ENCODE data around the gene IMPACT. TPM values are rescaled to one million over a fixed set of nuclear protein-coding genes. Genes with fewer than 3 reads are reported as not detected.

IMPACT gene
- total RNA-seq, 1 donor from 2014 or later = 32.3 TPM

- Histone ChIP-seq H3K27me3 (ENCODE audit: insufficient read depth, low read length) (no peaks in the 10 kb centered on the region), H4K20me1 (ENCODE audit: insufficient read depth, low read length) (no peaks in the 10 kb centered on the region), H2AFZ (ENCODE audit: low read depth, low read length) (no peak overlapping the region), H3K9me3 (ENCODE audit: insufficient read depth, low read depth, low read length) (no peaks in the 10 kb centered on the region), H3K36me3 (ENCODE audit: insufficient read depth, low read length) (no peaks in the 10 kb centered on the region), H3K4me3 (ENCODE audit: insufficient read depth, low read depth, low read length) (no peak overlapping the region), H3K27ac (ENCODE audit: low read depth, low read length) (no peak overlapping the region), H3K4me2 (ENCODE audit: low read length) (no peak overlapping the region), H3K79me2 (ENCODE audit: insufficient read depth, low read length) (no peaks in the 10 kb centered on the region), H3K9ac (ENCODE audit: low read length) (no peak overlapping the region), H3K4me1 (ENCODE audit: insufficient read depth, low read length) (no peaks in the 10 kb centered on the region)
- H3K27ac Mint-ChIP-seq (ENCODE audit: unreplicated experiment) = no peak overlapping the region
- H3K4me1 Mint-ChIP-seq (ENCODE audit: low read depth, unreplicated experiment) = peaks cover 3% of the 10 kb centered on the region
- H3K36me3 Mint-ChIP-seq (ENCODE audit: low read depth, unreplicated experiment) = peaks cover 5% of the 10 kb centered on the region
- TF ChIP-seq EZH2 (IDR thresholded peaks at IDR 0.05; ENCODE audit: insufficient read depth, low read length) = no peak
- TF ChIP-seq CTCF (IDR thresholded peaks at IDR 0.05; ENCODE audit: insufficient read depth, low read depth, low read length) = no peak
- H3K27me3 Mint-ChIP-seq (ENCODE audit: low read depth, unreplicated experiment) = no peaks in the 10 kb centered on the region
- no peak for DNase-seq (ENCODE audit: low read depth)
- H3K4me3 Mint-ChIP-seq (ENCODE audit: unreplicated experiment) = no peak overlapping the region
- no peaks in the 10 kb centered on the region for H3K9me3 Mint-ChIP-seq (ENCODE audit: unreplicated experiment)
- no peak for FAIRE-seq
Measured at GRCh38 chr18:24380163-24380747, 46.2 kb upstream of the IMPACT start.

- H3K4me1 ChIP-seq (ENCODE audit: insufficient read depth, low read length) = no peaks in the 10 kb centered on the region
Measured at GRCh38 chr18:24381126-24381525, 45.3 kb upstream of the IMPACT start.

GRCh38 chr18:24386681-24387080 lies 39.8 kb upstream of the IMPACT start:
- H3K4me1 Mint-ChIP-seq (ENCODE audit: low read depth, unreplicated experiment) = no peaks in the 10 kb centered on the region
- no peaks in the 10 kb centered on the region for H3K36me3 Mint-ChIP-seq (ENCODE audit: low read depth, unreplicated experiment)
- Histone ChIP-seq H4K20me1 (ENCODE audit: insufficient read depth, low read length) (no peaks in the 10 kb centered on the region), H3K27me3 (ENCODE audit: insufficient read depth, low read length) (no peaks in the 10 kb centered on the region), H3K79me2 (ENCODE audit: insufficient read depth, low read length) (no peaks in the 10 kb centered on the region), H3K9me3 (ENCODE audit: insufficient read depth, low read depth, low read length) (no peaks in the 10 kb centered on the region), H3K9ac (ENCODE audit: low read length) (no peak overlapping the region), H3K4me2 (ENCODE audit: low read length) (no peak overlapping the region), H3K27ac (ENCODE audit: low read depth, low read length) (no peak overlapping the region), H3K4me1 (ENCODE audit: insufficient read depth, low read length) (no peaks in the 10 kb centered on the region), H2AFZ (ENCODE audit: low read depth, low read length) (no peak overlapping the region), H3K36me3 (ENCODE audit: insufficient read depth, low read length) (no peaks in the 10 kb centered on the region), H3K4me3 (ENCODE audit: insufficient read depth, low read depth, low read length) (no peak overlapping the region)
- FAIRE-seq = no peak
- H3K4me3 Mint-ChIP-seq (ENCODE audit: unreplicated experiment) = no peak overlapping the region
- peaks cover 2% of the 10 kb centered on the region for H3K9me3 Mint-ChIP-seq (ENCODE audit: unreplicated experiment)
- TF ChIP-seq EZH2 (IDR thresholded peaks at IDR 0.05; ENCODE audit: insufficient read depth, low read length) = no peak
- no peak for TF ChIP-seq CTCF (IDR thresholded peaks at IDR 0.05; ENCODE audit: insufficient read depth, low read depth, low read length)
- no peak overlapping the region for H3K27ac Mint-ChIP-seq (ENCODE audit: unreplicated experiment)
- no peaks in the 10 kb centered on the region for H3K27me3 Mint-ChIP-seq (ENCODE audit: low read depth, unreplicated experiment)
- DNase-seq (ENCODE audit: low read depth) = no peak

More at GRCh38 chr18:24381126-24381525, 45.3 kb upstream of the IMPACT start:
- no peak overlapping the region for H3K27ac ChIP-seq (ENCODE audit: low read depth, low read length)
- no peaks in the 10 kb centered on the region for H4K20me1 ChIP-seq (ENCODE audit: insufficient read depth, low read length)
- Mint-ChIP-seq H3K27ac (ENCODE audit: unreplicated experiment) (no peak overlapping the region), H3K9me3 (ENCODE audit: unreplicated experiment) (no peaks in the 10 kb centered on the region), H3K36me3 (ENCODE audit: low read depth, unreplicated experiment) (no peaks in the 10 kb centered on the region), H3K4me3 (ENCODE audit: unreplicated experiment) (no peak overlapping the region), H3K27me3 (ENCODE audit: low read depth, unreplicated experiment) (no peaks in the 10 kb centered on the region), H3K4me1 (ENCODE audit: low read depth, unreplicated experiment) (peaks cover 3% of the 10 kb centered on the region)
- H3K27me3 ChIP-seq (ENCODE audit: insufficient read depth, low read length) = no peaks in the 10 kb centered on the region
- no peak for TF ChIP-seq EZH2 (IDR thresholded peaks at IDR 0.05; ENCODE audit: insufficient read depth, low read length)
- FAIRE-seq (no peak), DNase-seq (ENCODE audit: low read depth) (no peak)
- H3K4me2 ChIP-seq (ENCODE audit: low read length) = no peak overlapping the region
- H3K79me2 ChIP-seq (ENCODE audit: insufficient read depth, low read length) = no peaks in the 10 kb centered on the region
- no peak overlapping the region for H2AFZ ChIP-seq (ENCODE audit: low read depth, low read length)
- no peak overlapping the region for H3K9ac ChIP-seq (ENCODE audit: low read length)
- no peak overlapping the region for H3K4me3 ChIP-seq (ENCODE audit: insufficient read depth, low read depth, low read length)
- no peaks in the 10 kb centered on the region for H3K9me3 ChIP-seq (ENCODE audit: insufficient read depth, low read depth, low read length)
- H3K36me3 ChIP-seq (ENCODE audit: insufficient read depth, low read length) = no peaks in the 10 kb centered on the region

All from astrocyte (in vitro differentiated cells and primary cell).